Neutrophil (primary cell): Measurements from ENCODE around the gene PTPRZ1.

Experiments
- H3K27ac ChIP-seq: fragments of 200-600 bp; sonication (generic); 2 replicates; pipeline ENCODE4 v1.5.1; 2016; ENCODE audit warnings: mild to moderate bottlenecking, moderate library complexity
- H3K27me3 ChIP-seq: fragments of 200-600 bp; sonication (generic); 2 replicates; pipeline ENCODE4 v1.6.0; 2016; ENCODE audit warnings: mild to moderate bottlenecking
- H3K36me3 ChIP-seq: fragments of 200-600 bp; sonication (generic); 2 replicates; pipeline ENCODE4 v1.5.1; 2017
- H3K4me1 ChIP-seq, 2 experiments: fragments of 200-600 bp in 1 of 2; sonication (generic) in 1 of 2; 1 replicate in 1 of 2; 2 replicates in 1 of 2; pipeline versions ENCODE4 v1.5.1 to v1.6.1; 2013 to 2016; ENCODE audit warnings: low read depth in 1 of 2, low read length in 1 of 2, mild to moderate bottlenecking in 1 of 2, moderate library complexity in 1 of 2; ENCODE audit not compliant: control insufficient read depth in 1 of 2, insufficient read depth in 1 of 2
- H3K4me3 ChIP-seq, 2 experiments: fragments of 200-600 bp in 1 of 2; sonication (generic) in 1 of 2; 1 replicate in 1 of 2; 2 replicates in 1 of 2; pipeline ENCODE4 v1.5.1; 2013 to 2016; ENCODE audit warnings: low read depth in 1 of 2, low read length in 1 of 2, mild to moderate bottlenecking in 1 of 2, moderate library complexity in 1 of 2
- H3K9me3 ChIP-seq: fragments of 200-600 bp; sonication (generic); 2 replicates; pipeline ENCODE4 v1.5.1; 2016
- CTCF ChIP-seq: fragments of 200-600 bp; sonication (generic); IDR thresholded peaks from 2 replicates; pipeline ENCODE4 v1.5.1; 2016; ENCODE audit warnings: antibody characterized with exemption

PTPRZ1 gene

DNA sequence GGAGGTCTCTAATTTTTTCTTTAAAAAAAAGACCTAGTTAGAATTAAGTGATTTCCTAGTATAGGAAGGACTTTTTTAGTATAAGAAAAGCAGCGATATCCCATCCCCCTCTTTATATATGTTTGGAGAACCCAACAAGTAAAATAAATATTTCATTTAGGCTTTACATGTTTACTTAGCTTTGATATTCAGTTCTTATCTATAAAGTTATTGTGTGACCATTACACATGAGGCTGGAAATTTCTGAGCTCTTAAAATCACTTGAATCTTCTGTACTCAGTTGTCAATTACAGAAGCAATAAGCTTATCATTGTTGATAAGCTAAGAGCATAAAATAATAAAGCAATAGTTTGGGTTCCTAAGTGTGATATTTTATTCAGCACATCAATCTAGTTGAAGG, 181.4 kb downstream of the PTPRZ1 start:
- H3K4me3 ChIP-seq, result no peak overlapping the region
- no peak overlapping the region for H3K27ac ChIP-seq
- no peaks in the 10 kb centered on the region for H3K4me1 ChIP-seq
- no peaks in the 10 kb centered on the region for H3K36me3 ChIP-seq
- H3K9me3 ChIP-seq, result no peaks in the 10 kb centered on the region
- no peak for TF ChIP-seq CTCF
- no peaks in the 10 kb centered on the region for H3K27me3 ChIP-seq

DNA sequence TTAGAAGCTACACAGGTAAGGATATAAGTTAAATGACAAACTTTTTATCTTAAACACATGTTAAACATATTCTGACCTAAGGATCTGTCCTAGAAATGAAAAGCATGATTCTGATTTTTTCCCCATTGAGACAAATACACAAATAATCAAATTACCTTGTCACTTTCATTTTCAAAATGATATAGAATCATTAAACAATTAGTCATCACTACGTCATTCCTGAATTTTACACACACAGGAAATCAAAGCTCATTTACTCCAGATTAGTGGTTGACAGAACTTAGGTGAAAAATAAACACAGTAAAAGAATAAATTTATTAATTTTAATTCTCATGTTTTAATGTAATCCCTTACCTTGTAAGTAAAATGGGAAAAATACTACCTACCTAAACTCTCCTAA, 182.1 kb downstream of the PTPRZ1 start:
- H3K36me3 ChIP-seq, result no peaks in the 10 kb centered on the region
- H3K9me3 ChIP-seq, result no peaks in the 10 kb centered on the region
- no peaks in the 10 kb centered on the region for H3K27me3 ChIP-seq
- H3K4me1 ChIP-seq, result no peaks in the 10 kb centered on the region
- TF ChIP-seq CTCF, result no peak
- no peak overlapping the region for H3K4me3 ChIP-seq
- no peak overlapping the region for H3K27ac ChIP-seq

DNA sequence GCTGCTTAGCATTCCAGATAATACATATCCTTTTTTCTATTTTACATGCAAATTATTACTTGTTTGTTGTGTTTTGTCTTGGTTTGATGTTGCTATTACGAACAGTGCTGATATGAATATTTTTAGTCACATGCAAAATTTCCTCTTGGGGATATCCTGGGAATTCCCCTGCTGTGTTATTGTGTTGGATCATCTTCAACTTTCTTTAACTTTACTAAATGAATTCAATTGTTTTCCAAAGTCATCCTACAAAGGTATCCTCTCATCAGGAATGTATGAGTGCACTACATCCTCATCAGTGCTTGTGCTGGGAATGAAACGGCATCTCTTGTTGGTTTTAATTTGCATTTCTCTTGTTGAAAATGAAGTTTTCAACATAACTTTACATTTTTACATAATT, 184.0 kb downstream of the PTPRZ1 start:
- no peaks in the 10 kb centered on the region for H3K27me3 ChIP-seq
- TF ChIP-seq CTCF, result no peak
- H3K27ac ChIP-seq, result no peak overlapping the region
- H3K36me3 ChIP-seq, result no peaks in the 10 kb centered on the region
- H3K4me1 ChIP-seq, result no peaks in the 10 kb centered on the region
- no peaks in the 10 kb centered on the region for H3K9me3 ChIP-seq
- no peak overlapping the region for H3K4me3 ChIP-seq

GRCh38 chr7:122059542-122059941, 186.6 kb downstream of the PTPRZ1 start:
- H3K9me3 ChIP-seq, result no peaks in the 10 kb centered on the region
- no peak for TF ChIP-seq CTCF
- H3K36me3 ChIP-seq, result no peaks in the 10 kb centered on the region
- no peak overlapping the region for H3K4me3 ChIP-seq
- no peak overlapping the region for H3K27ac ChIP-seq
- H3K4me1 ChIP-seq, result no peaks in the 10 kb centered on the region
- H3K27me3 ChIP-seq, result no peaks in the 10 kb centered on the region

DNA sequence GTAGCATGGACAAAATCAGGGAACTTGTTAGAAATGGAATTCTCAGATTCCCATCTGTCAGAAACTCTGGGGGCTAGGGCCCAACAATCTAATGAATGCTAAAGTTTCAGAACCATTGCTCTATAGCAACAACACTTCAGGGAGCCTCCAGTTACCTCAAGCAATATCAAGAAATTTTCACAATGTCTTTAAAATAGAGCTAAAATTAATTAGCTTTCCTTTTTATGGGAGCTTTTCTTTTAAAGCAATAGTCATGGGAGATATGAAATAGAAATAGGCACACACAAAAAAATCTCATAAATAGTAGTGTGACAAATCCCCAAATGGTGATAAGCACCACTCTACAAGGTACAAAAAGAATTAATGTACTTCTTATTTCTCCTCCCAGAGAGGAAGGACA, 190.2 kb downstream of the PTPRZ1 start:
- TF ChIP-seq CTCF, result no peak
- Histone ChIP-seq H3K36me3 (no peaks in the 10 kb centered on the region), H3K4me1 (no peaks in the 10 kb centered on the region), H3K9me3 (no peaks in the 10 kb centered on the region), H3K27ac (no peak overlapping the region), H3K4me3 (no peak overlapping the region), H3K27me3 (no peaks in the 10 kb centered on the region)

DNA sequence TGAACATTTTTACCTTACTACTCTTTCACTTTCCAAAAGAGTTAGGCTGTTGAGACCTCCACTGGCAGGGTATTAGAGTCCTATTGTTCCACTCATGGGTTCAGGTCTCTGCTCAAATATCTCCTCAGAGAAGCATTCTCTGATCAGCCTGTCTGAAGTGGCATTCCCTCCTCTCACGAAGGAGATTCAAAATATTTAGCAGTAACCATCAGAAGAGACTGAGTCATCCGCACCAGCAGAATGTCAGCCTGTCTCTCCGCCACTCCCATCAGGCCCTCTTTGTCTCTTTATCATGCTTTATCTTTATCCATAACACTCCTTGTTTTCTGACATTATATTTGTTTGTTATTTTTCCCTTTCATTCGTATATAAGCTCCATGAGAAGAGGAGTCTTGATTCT, 192.0 kb downstream of the PTPRZ1 start:
- Histone ChIP-seq H3K36me3 (no peaks in the 10 kb centered on the region), H3K4me1 (no peaks in the 10 kb centered on the region), H3K27ac (no peak overlapping the region), H3K4me3 (no peak overlapping the region), H3K27me3 (no peaks in the 10 kb centered on the region), H3K9me3 (no peaks in the 10 kb centered on the region)
- TF ChIP-seq CTCF, result no peak
